ENCODE data around the gene PIGU.

DNA sequence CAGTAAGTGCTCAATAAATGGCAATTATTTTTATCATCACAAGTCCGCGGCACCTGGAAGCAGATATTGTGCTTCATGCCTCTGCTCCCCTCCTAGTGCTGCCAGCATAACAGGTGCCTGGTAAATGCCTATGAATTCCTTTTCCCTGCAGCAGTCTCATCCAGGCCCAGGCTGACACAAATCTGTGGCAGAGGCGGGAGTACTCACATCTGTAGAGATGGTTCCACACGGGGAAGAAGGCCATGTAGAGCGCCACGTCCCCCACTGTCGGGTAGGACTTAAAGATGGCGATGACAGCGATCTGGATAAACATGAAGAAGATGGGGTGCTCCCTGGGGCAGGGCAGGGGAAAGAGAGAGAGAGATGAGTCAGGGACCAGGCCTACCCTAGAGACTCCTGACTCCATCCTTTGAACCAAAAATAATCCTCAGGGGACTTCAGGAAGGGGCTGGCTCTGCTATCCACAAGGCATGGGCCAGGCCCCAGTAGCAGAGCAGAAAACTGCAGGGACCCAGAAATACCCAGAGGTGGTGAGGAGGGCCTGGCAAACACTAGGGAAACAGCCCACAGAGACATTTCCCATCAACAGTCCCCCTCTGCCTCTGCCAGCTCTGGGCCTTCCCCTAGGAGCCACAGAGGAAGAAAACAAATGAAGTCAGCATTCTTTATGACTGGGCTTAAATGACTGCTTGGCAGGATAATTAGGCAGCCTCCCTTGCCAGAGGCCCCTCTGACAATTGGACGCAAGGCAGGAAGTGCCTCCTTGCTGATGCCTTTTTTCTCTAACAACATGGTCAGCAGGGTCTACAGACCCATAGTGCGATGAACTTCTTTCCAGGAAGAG lies 95.3 kb downstream of the PIGU start:
- TF ChIP-seq TAF1 (IDR thresholded peaks at IDR 0.05; ENCODE audit: borderline replicate concordance, low read depth, low read length) = no peak
- no peak for TF ChIP-seq NFIC (IDR thresholded peaks at IDR 0.05; ENCODE audit: borderline replicate concordance)
- TF ChIP-seq, protein P1, sequence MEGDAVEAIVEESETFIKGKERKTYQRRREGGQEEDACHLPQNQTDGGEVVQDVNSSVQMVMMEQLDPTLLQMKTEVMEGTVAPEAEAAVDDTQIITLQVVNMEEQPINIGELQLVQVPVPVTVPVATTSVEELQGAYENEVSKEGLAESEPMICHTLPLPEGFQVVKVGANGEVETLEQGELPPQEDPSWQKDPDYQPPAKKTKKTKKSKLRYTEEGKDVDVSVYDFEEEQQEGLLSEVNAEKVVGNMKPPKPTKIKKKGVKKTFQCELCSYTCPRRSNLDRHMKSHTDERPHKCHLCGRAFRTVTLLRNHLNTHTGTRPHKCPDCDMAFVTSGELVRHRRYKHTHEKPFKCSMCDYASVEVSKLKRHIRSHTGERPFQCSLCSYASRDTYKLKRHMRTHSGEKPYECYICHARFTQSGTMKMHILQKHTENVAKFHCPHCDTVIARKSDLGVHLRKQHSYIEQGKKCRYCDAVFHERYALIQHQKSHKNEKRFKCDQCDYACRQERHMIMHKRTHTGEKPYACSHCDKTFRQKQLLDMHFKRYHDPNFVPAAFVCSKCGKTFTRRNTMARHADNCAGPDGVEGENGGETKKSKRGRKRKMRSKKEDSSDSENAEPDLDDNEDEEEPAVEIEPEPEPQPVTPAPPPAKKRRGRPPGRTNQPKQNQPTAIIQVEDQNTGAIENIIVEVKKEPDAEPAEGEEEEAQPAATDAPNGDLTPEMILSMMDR (IDR thresholded peaks at IDR 0.05) = no peak
- TF ChIP-seq CHD2 (IDR thresholded peaks at IDR 0.05; ENCODE audit: low read length, partially characterized antibody) = no peak
- TF ChIP-seq, protein P2, sequence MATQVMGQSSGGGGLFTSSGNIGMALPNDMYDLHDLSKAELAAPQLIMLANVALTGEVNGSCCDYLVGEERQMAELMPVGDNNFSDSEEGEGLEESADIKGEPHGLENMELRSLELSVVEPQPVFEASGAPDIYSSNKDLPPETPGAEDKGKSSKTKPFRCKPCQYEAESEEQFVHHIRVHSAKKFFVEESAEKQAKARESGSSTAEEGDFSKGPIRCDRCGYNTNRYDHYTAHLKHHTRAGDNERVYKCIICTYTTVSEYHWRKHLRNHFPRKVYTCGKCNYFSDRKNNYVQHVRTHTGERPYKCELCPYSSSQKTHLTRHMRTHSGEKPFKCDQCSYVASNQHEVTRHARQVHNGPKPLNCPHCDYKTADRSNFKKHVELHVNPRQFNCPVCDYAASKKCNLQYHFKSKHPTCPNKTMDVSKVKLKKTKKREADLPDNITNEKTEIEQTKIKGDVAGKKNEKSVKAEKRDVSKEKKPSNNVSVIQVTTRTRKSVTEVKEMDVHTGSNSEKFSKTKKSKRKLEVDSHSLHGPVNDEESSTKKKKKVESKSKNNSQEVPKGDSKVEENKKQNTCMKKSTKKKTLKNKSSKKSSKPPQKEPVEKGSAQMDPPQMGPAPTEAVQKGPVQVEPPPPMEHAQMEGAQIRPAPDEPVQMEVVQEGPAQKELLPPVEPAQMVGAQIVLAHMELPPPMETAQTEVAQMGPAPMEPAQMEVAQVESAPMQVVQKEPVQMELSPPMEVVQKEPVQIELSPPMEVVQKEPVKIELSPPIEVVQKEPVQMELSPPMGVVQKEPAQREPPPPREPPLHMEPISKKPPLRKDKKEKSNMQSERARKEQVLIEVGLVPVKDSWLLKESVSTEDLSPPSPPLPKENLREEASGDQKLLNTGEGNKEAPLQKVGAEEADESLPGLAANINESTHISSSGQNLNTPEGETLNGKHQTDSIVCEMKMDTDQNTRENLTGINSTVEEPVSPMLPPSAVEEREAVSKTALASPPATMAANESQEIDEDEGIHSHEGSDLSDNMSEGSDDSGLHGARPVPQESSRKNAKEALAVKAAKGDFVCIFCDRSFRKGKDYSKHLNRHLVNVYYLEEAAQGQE (IDR thresholded peaks at IDR 0.05; ENCODE audit: low read depth, low read length) = no peak
- TF ChIP-seq, protein P3, sequence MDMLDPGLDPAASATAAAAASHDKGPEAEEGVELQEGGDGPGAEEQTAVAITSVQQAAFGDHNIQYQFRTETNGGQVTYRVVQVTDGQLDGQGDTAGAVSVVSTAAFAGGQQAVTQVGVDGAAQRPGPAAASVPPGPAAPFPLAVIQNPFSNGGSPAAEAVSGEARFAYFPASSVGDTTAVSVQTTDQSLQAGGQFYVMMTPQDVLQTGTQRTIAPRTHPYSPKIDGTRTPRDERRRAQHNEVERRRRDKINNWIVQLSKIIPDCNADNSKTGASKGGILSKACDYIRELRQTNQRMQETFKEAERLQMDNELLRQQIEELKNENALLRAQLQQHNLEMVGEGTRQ (IDR thresholded peaks at IDR 0.05; ENCODE audit: borderline replicate concordance, low read depth, low read length) = no peak
